ENCODE measurements around the gene ARVCF.

The ARVCF gene

GRCh38 chr22:19976671-19977070, 40.0 kb downstream of the ARVCF start:
- no peak for FAIRE-seq
- DNase-seq (ENCODE audit: insufficient read length, low spot score) = no peak

GRCh38 chr22:19975707-19976035, 41.0 kb downstream of the ARVCF start:
- FAIRE-seq = no peak

GRCh38 chr22:19974935-19975706, 41.5 kb downstream of the ARVCF start:
- no peak for DNase-seq (ENCODE audit: insufficient read length, low spot score)
- no peak for FAIRE-seq

More at GRCh38 chr22:19975707-19976035, 41.0 kb downstream of the ARVCF start:
- no peak for DNase-seq (ENCODE audit: insufficient read length, low spot score)

- DNase-seq (ENCODE audit: insufficient read length, low spot score) = peak; percentile 35
Observed at GRCh38 chr22:19974268-19974861, 42.3 kb downstream of the ARVCF start.

GRCh38 chr22:19973551-19974267, 42.9 kb downstream of the ARVCF start:
- no peak for DNase-seq (ENCODE audit: insufficient read length, low spot score)
- FAIRE-seq = no peak

More at GRCh38 chr22:19974268-19974861, 42.3 kb downstream of the ARVCF start:
- peak; percentile 33 for FAIRE-seq

- DNase-seq (ENCODE audit: insufficient read length, low spot score) = no peak
- FAIRE-seq = no peak
Observed at GRCh38 chr22:19972652-19973550, 43.7 kb downstream of the ARVCF start.

- DNase-seq (ENCODE audit: insufficient read length, low spot score) (no peak), FAIRE-seq (no peak)
Observed at GRCh38 chr22:19972251-19972650, 44.4 kb downstream of the ARVCF start.

- DNase-seq (ENCODE audit: insufficient read length, low spot score) (no peak), FAIRE-seq (no peak)
Observed at GRCh38 chr22:19971276-19972124, 45.1 kb downstream of the ARVCF start.

GRCh38 chr22:19970479-19971275, 45.9 kb downstream of the ARVCF start:
- peak; percentile 72 for DNase-seq (ENCODE audit: insufficient read length, low spot score)
- FAIRE-seq = no peak

GRCh38 chr22:19970031-19970478, 46.6 kb downstream of the ARVCF start:
- DNase-seq (ENCODE audit: insufficient read length, low spot score) (no peak), FAIRE-seq (no peak)

GRCh38 chr22:19969141-19969928, 47.3 kb downstream of the ARVCF start:
- no peak for DNase-seq (ENCODE audit: insufficient read length, low spot score)
- no peak for FAIRE-seq

GRCh38 chr22:19968450-19968891, 48.2 kb downstream of the ARVCF start:
- no peak for FAIRE-seq
- no peak for DNase-seq (ENCODE audit: insufficient read length, low spot score)

- no peak for FAIRE-seq
- DNase-seq (ENCODE audit: insufficient read length, low spot score) = no peak
Observed at GRCh38 chr22:19967850-19968449, 48.7 kb downstream of the ARVCF start.

GRCh38 chr22:19966908-19967750, 49.5 kb downstream of the ARVCF start:
- no peak for FAIRE-seq
- DNase-seq (ENCODE audit: insufficient read length, low spot score) = no peak

- no peak for DNase-seq (ENCODE audit: insufficient read length, low spot score)
- FAIRE-seq = no peak
Observed at GRCh38 chr22:19965771-19966709, 50.6 kb downstream of the ARVCF start.

All from HTR-8/SVneo (cell line).